OCI-LY7 (cell line): ENCODE results near the gene FAM120A.

Experiments
- CTCF ChIP-seq: fragments of 200-600 bp; sonication (generic); conservative IDR thresholded peaks from 2 replicates; pipeline ENCODE4 v1.5.1; 2014; ENCODE audit warnings: mild to moderate bottlenecking, antibody characterized with exemption, low read length, moderate library complexity, mixed read lengths
- EZH2phosphoT487 ChIP-seq: fragments of 200-600 bp; sonication (generic); IDR thresholded peaks from 2 replicates; pipeline ENCODE4 v1.6.1; 2018; ENCODE audit warnings: low read depth, borderline replicate concordance, mild to moderate bottlenecking, mixed run types, antibody characterized with exemption, low read length, moderate library complexity, mixed read lengths

GRCh38 chr9:93413530-93413929 is 38.0 kb upstream of the FAM120A start:
- TF ChIP-seq EZH2phosphoT487: no peak
- no peak for TF ChIP-seq CTCF
